OCI-LY1 (cell line): ENCODE results near the gene MAN1B1.

Experiments used
- CTCF ChIP-seq: fragments of 200-600 bp; sonication (generic), shearing (Covaris generic); IDR thresholded peaks from 2 replicates; pipeline ENCODE4 v1.5.1; 2017; ENCODE audit warnings: mild to moderate bottlenecking, antibody characterized with exemption, low read length, moderate library complexity, mixed read lengths
- EZH2 ChIP-seq: fragments of 200-600 bp; sonication (generic), shearing (Covaris generic); IDR thresholded peaks from 2 replicates; pipeline ENCODE4 v1.8.0; 2017; ENCODE audit warnings: borderline replicate concordance, mixed run types, mild to moderate bottlenecking, antibody characterized with exemption, low read length, moderate library complexity, mixed read lengths

- TF ChIP-seq CTCF, result no peak
- no peak for TF ChIP-seq EZH2
These were observed 61.5 kb downstream of the MAN1B1 start for GRCh38 chr9:137148242-137148641.
